ENCODE data around the gene VPS13D.

DNA sequence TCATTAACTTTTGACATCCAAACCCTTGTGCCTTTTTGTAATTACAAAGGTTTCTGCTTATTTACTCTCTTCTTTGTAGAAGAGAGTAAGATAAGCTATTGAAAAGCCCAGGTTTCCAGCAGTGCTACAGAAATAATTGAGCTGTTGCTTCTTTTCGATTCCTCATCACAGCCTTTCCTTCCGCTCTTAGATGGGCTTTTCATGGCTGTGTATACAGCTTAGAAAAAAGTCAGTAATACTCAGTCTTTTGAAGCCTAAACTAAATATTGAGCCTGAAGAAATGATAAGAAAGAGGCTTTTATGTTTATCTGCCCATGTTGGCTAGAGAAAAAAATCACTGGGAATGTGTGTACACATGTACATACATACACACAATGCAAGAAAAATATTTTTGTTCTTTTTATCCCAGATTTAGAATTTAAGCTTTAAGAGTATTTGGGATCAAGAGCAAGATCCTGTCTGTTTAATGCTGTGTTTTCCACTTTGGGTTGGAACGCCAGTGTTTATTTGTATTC, 172.4 kb downstream of the VPS13D start:
- TF ChIP-seq, protein P1, sequence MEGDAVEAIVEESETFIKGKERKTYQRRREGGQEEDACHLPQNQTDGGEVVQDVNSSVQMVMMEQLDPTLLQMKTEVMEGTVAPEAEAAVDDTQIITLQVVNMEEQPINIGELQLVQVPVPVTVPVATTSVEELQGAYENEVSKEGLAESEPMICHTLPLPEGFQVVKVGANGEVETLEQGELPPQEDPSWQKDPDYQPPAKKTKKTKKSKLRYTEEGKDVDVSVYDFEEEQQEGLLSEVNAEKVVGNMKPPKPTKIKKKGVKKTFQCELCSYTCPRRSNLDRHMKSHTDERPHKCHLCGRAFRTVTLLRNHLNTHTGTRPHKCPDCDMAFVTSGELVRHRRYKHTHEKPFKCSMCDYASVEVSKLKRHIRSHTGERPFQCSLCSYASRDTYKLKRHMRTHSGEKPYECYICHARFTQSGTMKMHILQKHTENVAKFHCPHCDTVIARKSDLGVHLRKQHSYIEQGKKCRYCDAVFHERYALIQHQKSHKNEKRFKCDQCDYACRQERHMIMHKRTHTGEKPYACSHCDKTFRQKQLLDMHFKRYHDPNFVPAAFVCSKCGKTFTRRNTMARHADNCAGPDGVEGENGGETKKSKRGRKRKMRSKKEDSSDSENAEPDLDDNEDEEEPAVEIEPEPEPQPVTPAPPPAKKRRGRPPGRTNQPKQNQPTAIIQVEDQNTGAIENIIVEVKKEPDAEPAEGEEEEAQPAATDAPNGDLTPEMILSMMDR (IDR thresholded peaks at IDR 0.05; ENCODE audit: borderline replicate concordance, extremely low read depth, low read length, poor library complexity, severe bottlenecking), result no peak
- TF ChIP-seq EZH2 (IDR thresholded peaks at IDR 0.05; ENCODE audit: borderline replicate concordance, low read depth, low read length, severe bottlenecking), result no peak
